A549 (cell line): ENCODE data around the gene FIBCD1.

Experiments
- BCL3 ChIP-seq: fragments of >200 bp; sonication (Bioruptor Twin); formaldehyde crosslinking; IDR thresholded peaks from 3 replicates; pipeline ENCODE4 v1.6.1; 2016
- BHLHE40 ChIP-seq: IDR thresholded peaks from 2 replicates; pipeline ENCODE4 v1.6.1; 2012; ENCODE audit warnings: low read depth, low read length, inconsistent platforms
- CTCF ChIP-seq: fragments of >200 bp; sonication (Bioruptor Twin); formaldehyde crosslinking; IDR thresholded peaks from 3 replicates; pipeline ENCODE4 v1.5.1; 2016
- EHF ChIP-seq: fragments of 250-450 bp; sonication (Bioruptor Pico); IDR thresholded peaks from 2 replicates; pipeline ENCODE4 v1.5.0; 2020; ENCODE audit warnings: mild to moderate bottlenecking
- EP300 ChIP-seq, 2 experiments: fragments of >200 bp; sonication (Bioruptor Twin); formaldehyde crosslinking; IDR thresholded peaks; 2 replicates in 1 of 2; 3 replicates in 1 of 2; pipeline ENCODE4 v1.6.1; 2016 to 2017
- GATA3 ChIP-seq: IDR thresholded peaks from 2 replicates; pipeline ENCODE4 v1.6.1; 2012; ENCODE audit warnings: borderline replicate concordance
- HMGXB4 ChIP-seq: fragments of 250-450 bp; sonication (Bioruptor Pico); IDR thresholded peaks from 2 replicates; pipeline ENCODE4 v1.5.0; 2021; ENCODE audit warnings: mild to moderate bottlenecking, moderate library complexity, borderline replicate concordance
- KDM1A ChIP-seq: fragments of 200-600 bp; sonication (generic); IDR thresholded peaks from 2 replicates; pipeline ENCODE4 v1.6.1; 2016; ENCODE audit warnings: low read depth, mild to moderate bottlenecking
- NR3C1 ChIP-seq: fragments of >200 bp; sonication (Bioruptor Twin); formaldehyde crosslinking; IDR thresholded peaks from 3 replicates; pipeline ENCODE4 v1.6.1; 2017
- POLR2A ChIP-seq: IDR thresholded peaks from 2 replicates; pipeline ENCODE4 v1.6.1; 2012; ENCODE audit warnings: mild to moderate bottlenecking, low read length
- RAD21 ChIP-seq, 2 experiments: fragments of >200 bp in 1 of 2; sonication (Bioruptor Twin) in 1 of 2; formaldehyde crosslinking in 1 of 2; IDR thresholded peaks in 1 of 2; conservative IDR thresholded peaks in 1 of 2; 2 replicates in 1 of 2; 3 replicates in 1 of 2; pipeline ENCODE4 v1.6.1; 2012 to 2018; ENCODE audit warnings: inconsistent platforms in 1 of 2
- REST ChIP-seq: fragments of 200-600 bp; sonication (generic); IDR thresholded peaks from 2 replicates; pipeline ENCODE4 v1.6.1; 2016; ENCODE audit warnings: antibody characterized with exemption, mild to moderate bottlenecking, moderate library complexity
- USF2 ChIP-seq: fragments of 450-650 bp; IDR thresholded peaks from 2 replicates; pipeline ENCODE4 v1.6.1; 2014; ENCODE audit warnings: antibody characterized with exemption

GRCh38 chr9:130872508-130872907 is 66.5 kb downstream of the FIBCD1 start:
- no peak for TF ChIP-seq CTCF
- TF ChIP-seq USF2 = no peak
- TF ChIP-seq GATA3 = no peak
- no peak for TF ChIP-seq POLR2A
- TF ChIP-seq NR3C1 = no peak
- TF ChIP-seq KDM1A = no peak
- no peak for TF ChIP-seq BCL3
- no peak for TF ChIP-seq RAD21 (conservative IDR thresholded peaks at IDR 0.05 in 1 of 2, IDR thresholded peaks at IDR 0.05 in 1 of 2)
- no peak for TF ChIP-seq REST
- no peak for TF ChIP-seq EP300 (IDR thresholded peaks at IDR 0.05)
- no peak for TF ChIP-seq BHLHE40
- TF ChIP-seq HMGXB4 (CRISPR knock-in tag) = no peak
- TF ChIP-seq EHF = no peak
